ENCODE measurements around the gene HIP1.

DNA sequence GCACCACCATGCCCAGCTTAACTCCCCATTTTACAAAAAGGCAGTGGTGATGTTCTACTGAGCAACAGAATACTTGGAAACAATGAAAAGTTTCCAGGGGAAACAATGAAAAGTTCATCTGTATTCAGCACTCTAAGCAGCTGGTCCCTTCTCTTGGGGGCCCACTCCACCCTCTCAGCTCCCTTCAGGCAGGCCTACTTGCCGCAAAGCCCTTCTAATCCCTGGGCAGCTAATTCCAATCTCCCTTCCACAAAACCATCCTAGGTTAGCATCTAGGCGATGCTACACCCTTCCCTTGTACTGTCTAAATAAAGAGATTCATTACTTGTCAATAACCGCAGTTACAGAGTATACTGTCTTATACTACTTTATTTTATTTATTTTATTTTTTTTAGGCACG is 167.5 kb downstream of the HIP1 start:
- TF ChIP-seq, protein P1, sequence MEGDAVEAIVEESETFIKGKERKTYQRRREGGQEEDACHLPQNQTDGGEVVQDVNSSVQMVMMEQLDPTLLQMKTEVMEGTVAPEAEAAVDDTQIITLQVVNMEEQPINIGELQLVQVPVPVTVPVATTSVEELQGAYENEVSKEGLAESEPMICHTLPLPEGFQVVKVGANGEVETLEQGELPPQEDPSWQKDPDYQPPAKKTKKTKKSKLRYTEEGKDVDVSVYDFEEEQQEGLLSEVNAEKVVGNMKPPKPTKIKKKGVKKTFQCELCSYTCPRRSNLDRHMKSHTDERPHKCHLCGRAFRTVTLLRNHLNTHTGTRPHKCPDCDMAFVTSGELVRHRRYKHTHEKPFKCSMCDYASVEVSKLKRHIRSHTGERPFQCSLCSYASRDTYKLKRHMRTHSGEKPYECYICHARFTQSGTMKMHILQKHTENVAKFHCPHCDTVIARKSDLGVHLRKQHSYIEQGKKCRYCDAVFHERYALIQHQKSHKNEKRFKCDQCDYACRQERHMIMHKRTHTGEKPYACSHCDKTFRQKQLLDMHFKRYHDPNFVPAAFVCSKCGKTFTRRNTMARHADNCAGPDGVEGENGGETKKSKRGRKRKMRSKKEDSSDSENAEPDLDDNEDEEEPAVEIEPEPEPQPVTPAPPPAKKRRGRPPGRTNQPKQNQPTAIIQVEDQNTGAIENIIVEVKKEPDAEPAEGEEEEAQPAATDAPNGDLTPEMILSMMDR (conservative IDR thresholded peaks at IDR 0.05; ENCODE audit: low read depth, low read length), result no peak
- TF ChIP-seq MAFK (IDR thresholded peaks at IDR 0.05; ENCODE audit: low read depth, low read length) (no peak), POLR2A (IDR thresholded peaks at IDR 0.05; ENCODE audit: low read depth, low read length) (no peak), CEBPB (IDR thresholded peaks at IDR 0.05; ENCODE audit: low read depth, low read length) (no peak)
